SK-N-SH treated with all-trans-retinoic acid at 6 μM for 48 hours (cell line): ENCODE measurements around the gene KCTD12.

ENCODE experiments used
- CSDC2 ChIP-seq: fragments of 250-450 bp; sonication (Bioruptor Pico); IDR thresholded peaks from 2 replicates; pipeline ENCODE4 v1.5.0; 2020; ENCODE audit warnings: mild to moderate bottlenecking, moderate library complexity
- PATZ1 ChIP-seq: fragments of 250-450 bp; sonication (Bioruptor Pico); IDR thresholded peaks from 2 replicates; pipeline ENCODE4 v1.8.0; 2020; ENCODE audit warnings: mild to moderate bottlenecking, moderate library complexity, borderline replicate concordance
- RARB ChIP-seq: fragments of 250-450 bp; sonication (Bioruptor Pico); IDR thresholded peaks from 2 replicates; pipeline ENCODE4 v1.8.0; 2021; ENCODE audit warnings: mild to moderate bottlenecking, moderate library complexity
- TCF4 ChIP-seq: fragments of 250-450 bp; sonication (Bioruptor Pico); IDR thresholded peaks from 2 replicates; pipeline ENCODE4 v1.8.0; 2021; ENCODE audit warnings: mild to moderate bottlenecking, moderate library complexity, borderline replicate concordance
- ZFP3 ChIP-seq: fragments of 250-450 bp; sonication (Bioruptor Pico); IDR thresholded peaks from 2 replicates; pipeline ENCODE4 v1.5.0; 2020; ENCODE audit warnings: mild to moderate bottlenecking, moderate library complexity

- TF ChIP-seq ZFP3 (no peak), PATZ1 (CRISPR knock-in tag) (no peak), CSDC2 (CRISPR knock-in tag) (no peak), RARB (CRISPR knock-in tag) (no peak), TCF4 (CRISPR knock-in tag) (no peak)
Observed at GRCh38 chr13:76864259-76864658, 21.9 kb downstream of the KCTD12 start.
